H1 (cell line): ENCODE measurements around the gene PRPF6. TPM values are rescaled to one million over a fixed set of nuclear protein-coding genes. Genes with fewer than 3 reads are reported as not detected.

Source experiments
- CTCF ChIA-PET: fragments of 300-600 bp; sonication (Branson Sonifier 250); formaldehyde crosslinking; loops from one replicate; lab custom pipeline; 2021; ENCODE audit not compliant: partially characterized antibody; lab: Charles Lee
- POLR2A ChIA-PET: fragments of 300-600 bp; sonication (Branson Sonifier 250); formaldehyde crosslinking; loops from one replicate; lab custom pipeline; 2021; ENCODE audit warnings: inconsistent platforms; ENCODE audit not compliant: partially characterized antibody; lab: Charles Lee
- DNase-seq, 2 experiments: peaks; one replicate each; pipeline versions ENCODE4 v3.0.0 to v3.0.0-alpha.2; 2010 to 2022; ENCODE audit warnings: low spot score in 2 of 2, low read depth in 1 of 2, mixed read lengths in 1 of 2
- FAIRE-seq: peaks from 2 replicates; lab custom pipeline; 2011; peaks lifted over from hg19 to GRCh38; lab: Jason Lieb, UNC
- H2AFZ ChIP-seq: 2 replicates; pipeline ENCODE4 v1.8.1; 2012; ENCODE audit warnings: low read length, inconsistent platforms
- H2AK5ac ChIP-seq: 2 replicates; pipeline ENCODE4 v1.6.1; 2013; ENCODE audit warnings: low read depth, low read length
- H2BK120ac ChIP-seq: replicated peaks from 2 replicates; pipeline ENCODE3; 2013; ENCODE audit warnings: low read depth, low read length, inconsistent platforms
- H2BK12ac ChIP-seq: 2 replicates; pipeline ENCODE4 v1.6.1; 2013; ENCODE audit warnings: low read depth, low read length
- H2BK15ac ChIP-seq: 2 replicates; pipeline ENCODE4 v1.6.1; 2013; ENCODE audit warnings: low read length
- H2BK20ac ChIP-seq: 2 replicates; pipeline ENCODE4 v1.6.1; 2013; ENCODE audit warnings: low read length
- H2BK5ac ChIP-seq: 2 replicates; pipeline ENCODE4 v1.6.1; 2013; ENCODE audit warnings: low read depth, low read length
- H3K14ac ChIP-seq: 2 replicates; pipeline ENCODE4 v1.6.1; 2013; ENCODE audit warnings: inconsistent platforms; ENCODE audit not compliant: insufficient read length
- H3K18ac ChIP-seq: 2 replicates; pipeline ENCODE4 v1.6.1; 2013; ENCODE audit warnings: low read length; ENCODE audit errors: extremely low read depth
- H3K23ac ChIP-seq: 2 replicates; pipeline ENCODE4 v1.6.1; 2013; ENCODE audit warnings: inconsistent platforms; ENCODE audit not compliant: insufficient read length
- H3K23me2 ChIP-seq: 2 replicates; pipeline ENCODE4 v1.6.1; 2013; ENCODE audit warnings: low read depth, low read length
- H3K27ac ChIP-seq: 2 replicates; pipeline ENCODE4 v1.6.1; 2011; ENCODE audit warnings: low read depth, low read length, inconsistent platforms
- H3K27me3 ChIP-seq, 4 experiments: replicated peaks in 1 of 4; 1 replicate in 1 of 4; 2 replicates in 3 of 4; pipeline versions ENCODE4 v1.6.1 to v1.8.1; 2011 to 2013; ENCODE audit warnings: low read length in 3 of 4, mild to moderate bottlenecking in 3 of 4, inconsistent platforms in 2 of 4, mixed read lengths in 2 of 4, moderate library complexity in 1 of 4; ENCODE audit not compliant: control insufficient read depth in 3 of 4, insufficient read depth in 3 of 4; ENCODE audit errors: extremely low read depth in 1 of 4
- H3K36me3 ChIP-seq, 4 experiments: 2 replicates each; pipeline versions ENCODE4 v1.6.1 to v1.8.1; 2011 to 2013; ENCODE audit warnings: mild to moderate bottlenecking in 4 of 4, low read length in 3 of 4, moderate library complexity in 2 of 4, control low read depth in 1 of 4, inconsistent platforms in 1 of 4; ENCODE audit not compliant: insufficient read depth in 4 of 4, control insufficient read depth in 2 of 4
- H3K4ac ChIP-seq: replicated peaks from 2 replicates; pipeline ENCODE3; 2013; ENCODE audit warnings: low read length, low read depth, mixed read lengths, inconsistent platforms; ENCODE audit not compliant: insufficient read length
- H3K4me1 ChIP-seq, 4 experiments: replicated peaks in 1 of 4; 1 replicate in 1 of 4; 2 replicates in 3 of 4; pipeline versions ENCODE4 v1.6.1 to v1.8.1; 2011 to 2013; ENCODE audit warnings: low read length in 3 of 4, inconsistent platforms in 2 of 4, mixed read lengths in 1 of 4; ENCODE audit not compliant: insufficient read depth in 4 of 4, control insufficient read depth in 3 of 4
- H3K4me2 ChIP-seq, 2 experiments: 2 replicates each; pipeline versions ENCODE4 v1.6.1 to v1.8.1; 2011 to 2013; ENCODE audit warnings: low read depth in 2 of 2, low read length in 2 of 2, control low read depth in 1 of 2, inconsistent platforms in 1 of 2, mild to moderate bottlenecking in 1 of 2; ENCODE audit not compliant: insufficient read depth in 1 of 2
- H3K4me3 ChIP-seq, 4 experiments: fragments of 200-600, 300-600 bp in 1 of 4; sonication (generic), shearing (Covaris generic), sonication (Bioruptor Twin) in 1 of 4; 2 replicates each; pipeline versions ENCODE4 v1.5.1 to v1.8.1; 2011 to 2016; ENCODE audit warnings: low read length in 4 of 4, low read depth in 3 of 4, control low read depth in 2 of 4, inconsistent platforms in 2 of 4, mild to moderate bottlenecking in 2 of 4, mixed read lengths in 1 of 4, moderate library complexity in 1 of 4; ENCODE audit not compliant: insufficient read depth in 2 of 4; ENCODE audit errors: extremely low read depth in 1 of 4
- H3K56ac ChIP-seq: replicated peaks from 2 replicates; pipeline ENCODE3; 2013; ENCODE audit warnings: low read depth, mild to moderate bottlenecking, mixed read lengths, low read length, inconsistent platforms; ENCODE audit not compliant: insufficient read length
- H3K79me1 ChIP-seq: 2 replicates; pipeline ENCODE4 v1.6.1; 2013; ENCODE audit warnings: low read depth, low read length, control low read depth
- H3K79me2 ChIP-seq, 2 experiments: 2 replicates each; pipeline versions ENCODE4 v1.6.1 to v1.8.1; 2012 to 2013; ENCODE audit warnings: low read length in 2 of 2, mild to moderate bottlenecking in 2 of 2, inconsistent platforms in 1 of 2; ENCODE audit not compliant: insufficient read depth in 2 of 2, control insufficient read depth in 1 of 2
- H3K9ac ChIP-seq, 4 experiments: replicated peaks in 1 of 4; 1 replicate in 1 of 4; 2 replicates in 3 of 4; pipeline versions ENCODE4 v1.6.1 to v1.8.1; 2011 to 2013; ENCODE audit warnings: low read depth in 3 of 4, low read length in 3 of 4, control low read depth in 2 of 4, mild to moderate bottlenecking in 2 of 4, moderate library complexity in 2 of 4, inconsistent platforms in 1 of 4; ENCODE audit errors: extremely low read depth in 1 of 4
- H3K9me3 ChIP-seq, 2 experiments: 2 replicates each; pipeline versions ENCODE4 v1.6.1 to v1.8.1; 2012 to 2013; ENCODE audit warnings: mild to moderate bottlenecking in 2 of 2, moderate library complexity in 2 of 2, control low read depth in 1 of 2, inconsistent platforms in 1 of 2, low read depth in 1 of 2, low read length in 1 of 2, mixed read lengths in 1 of 2; ENCODE audit not compliant: insufficient read depth in 2 of 2
- H4K20me1 ChIP-seq, 2 experiments: replicated peaks in 1 of 2; 2 replicates each; pipeline versions ENCODE3 to v1.8.1; 2011 to 2013; ENCODE audit warnings: inconsistent platforms in 2 of 2, low read length in 2 of 2, mild to moderate bottlenecking in 1 of 2; ENCODE audit not compliant: insufficient read depth in 2 of 2, control insufficient read depth in 1 of 2
- H4K5ac ChIP-seq: 2 replicates; pipeline ENCODE4 v1.6.1; 2013; ENCODE audit warnings: low read length, low read depth, mixed read lengths, inconsistent platforms; ENCODE audit not compliant: insufficient read length
- H4K8ac ChIP-seq: 2 replicates; pipeline ENCODE4 v1.8.0; 2013; ENCODE audit warnings: mild to moderate bottlenecking, moderate library complexity, low read length, inconsistent platforms; ENCODE audit not compliant: insufficient read depth; ENCODE audit errors: extremely low read depth
- H4K91ac ChIP-seq: replicated peaks from 2 replicates; pipeline ENCODE3; 2013; ENCODE audit warnings: low read length, mixed read lengths, inconsistent platforms; ENCODE audit not compliant: insufficient read length
- BCL11A ChIP-seq, 2 experiments: IDR thresholded peaks; one replicate each; pipeline ENCODE4 v1.6.1; 2011; ENCODE audit warnings: low read depth in 2 of 2, low read length in 2 of 2, mild to moderate bottlenecking in 2 of 2
- CTBP2 ChIP-seq: IDR thresholded peaks from 2 replicates; pipeline ENCODE4 v1.7.0; 2011; ENCODE audit warnings: borderline replicate concordance, mild to moderate bottlenecking, moderate library complexity, mixed read lengths, low read length; ENCODE audit not compliant: insufficient read depth, insufficient read length
- EP300 ChIP-seq, 2 experiments: IDR thresholded peaks; 1 replicate in 1 of 2; 2 replicates in 1 of 2; pipeline ENCODE4 v1.6.1; 2011 to 2012; ENCODE audit warnings: low read depth in 2 of 2, low read length in 2 of 2, mild to moderate bottlenecking in 2 of 2, borderline replicate concordance in 1 of 2, inconsistent platforms in 1 of 2, moderate library complexity in 1 of 2
- EZH2 ChIP-seq: fragments of 200-600 bp; sonication (generic); IDR thresholded peaks from 2 replicates; pipeline ENCODE4 v1.7.1; 2012; ENCODE audit warnings: low read depth, mild to moderate bottlenecking, moderate library complexity, low read length, inconsistent platforms; ENCODE audit not compliant: severe bottlenecking
- GTF2F1 ChIP-seq: IDR thresholded peaks from 2 replicates; pipeline ENCODE4 v1.6.1; 2012; ENCODE audit warnings: low read depth, low read length, improper control_type of control experiment, borderline replicate concordance
- RFX5 ChIP-seq: IDR thresholded peaks from 2 replicates; pipeline ENCODE4 v1.6.1; 2011; ENCODE audit warnings: low read depth, low read length, improper control_type of control experiment, borderline replicate concordance
- RNF2 ChIP-seq: fragments of 200-900, 300-1000 bp; sonication (generic); IDR thresholded peaks from 2 replicates; pipeline ENCODE4 v1.7.1; 2016; ENCODE audit warnings: borderline replicate concordance, low read depth, mild to moderate bottlenecking, antibody characterized with exemption, low read length; ENCODE audit not compliant: poor library complexity, severe bottlenecking; ENCODE audit errors: missing control alignments
- SIN3A ChIP-seq, 2 experiments: IDR thresholded peaks in 1 of 2; conservative IDR thresholded peaks in 1 of 2; 2 replicates each; pipeline ENCODE4 v1.6.1; 2011 to 2012; ENCODE audit warnings: low read length in 2 of 2, improper control_type of control experiment in 1 of 2, low read depth in 1 of 2, mild to moderate bottlenecking in 1 of 2
- TAF7 ChIP-seq: optimal IDR thresholded peaks from 2 replicates; pipeline ENCODE3; 2011; ENCODE audit warnings: low read depth, mild to moderate bottlenecking, inconsistent platforms, low read length, moderate library complexity, borderline replicate concordance
- WGBS, 2 experiments: shearing (Covaris generic) in 1 of 2; methylation state at CpG; one replicate each; pipeline versions ENCODE4 v1.1.6 to v1.1.7; 2013 to 2015; ENCODE audit warnings: low lambda C conversion rate in 2 of 2, mixed read lengths in 2 of 2, inconsistent platforms in 1 of 2, low coverage in 1 of 2, missing lambda C conversion rate in 1 of 2; ENCODE audit not compliant: insufficient replicate concordance in 2 of 2, insufficient coverage in 1 of 2, insufficient read length in 1 of 2; ENCODE audit errors: extremely low coverage in 1 of 2, missing lambda C conversion rate in 1 of 2; 5-methylcytosine and 5-hydroxymethylcytosine counted together
- polyA plus RNA-seq, 7 experiments: library from polyadenylated mRNA; depleted of rRNA in 3 of 7; stranded (reverse) in 5 of 7; unstranded in 2 of 7; fragments of >200 nt in 5 of 7; fragments of 200-250 nt in 2 of 7; gene quantifications; 1 replicate in 5 of 7; 2 replicates in 1 of 7; 4 replicates in 1 of 7; pipeline versions ENCODE4 v1.2.1 to v1.2.3, GENCODE V29; 2011 to 2013; ENCODE audit warnings: missing spikeins in 2 of 7, mixed read lengths in 2 of 7
- total RNA-seq: library from RNA; stranded (reverse); fragmentation: NEBNext Ultra II Directional; extraction: Animal tissue kit (Norgen Biotek cat#: 25700); gene quantifications from 2 replicates; pipeline ENCODE4 v1.2.1, GENCODE V29; 2021

The PRPF6 gene
- total and polyA plus RNA-seq, 2 of the 8 experiments (the other 6 are each of a cell fraction or from before 2014, with no cell fraction given): 27.9 to 76.9 TPM

DNA sequence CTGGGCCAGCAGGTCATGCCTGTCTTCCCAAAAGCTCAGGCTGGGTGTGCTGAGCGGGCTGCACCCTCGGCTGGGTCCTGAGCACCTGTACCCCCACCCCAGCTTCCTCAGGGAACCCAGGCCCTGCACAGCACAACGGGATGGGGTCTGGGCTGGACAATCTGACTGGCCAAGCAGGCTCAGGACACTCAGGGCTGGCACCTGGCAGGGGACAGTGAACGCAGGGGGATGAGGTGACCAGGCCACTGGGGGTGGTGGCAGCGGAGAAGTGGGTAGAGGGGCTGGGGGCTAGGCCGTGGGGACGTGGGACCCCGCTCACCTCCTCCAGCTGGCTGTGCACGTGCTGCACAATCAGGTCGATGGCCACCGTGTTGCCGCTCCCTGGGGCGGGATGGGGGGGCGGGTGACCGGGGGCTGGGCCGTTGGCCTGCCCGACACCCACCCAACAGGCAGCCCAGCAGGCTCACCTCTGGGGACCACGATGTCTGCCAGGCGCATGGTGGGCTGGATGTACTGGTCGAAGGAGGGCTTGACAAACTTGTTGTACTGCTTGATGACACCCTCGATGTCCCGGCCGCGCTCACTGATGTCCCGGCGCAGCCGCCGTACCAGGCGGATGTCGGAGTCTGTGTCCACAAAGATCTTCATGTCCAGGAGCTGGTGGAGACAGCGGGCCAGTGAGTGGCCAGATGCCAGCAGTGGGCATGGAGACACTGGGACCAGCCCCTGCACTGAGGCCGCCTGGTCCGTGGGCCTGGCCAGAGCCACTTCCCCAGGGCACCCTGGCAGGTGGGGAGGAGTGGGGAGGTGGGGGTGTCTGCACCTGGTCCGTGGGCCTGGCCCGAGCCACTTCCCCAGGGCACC lies 36.6 kb upstream of the PRPF6 start:
- H2AK5ac ChIP-seq: no peak overlapping the region
- CTCF ChIA-PET: interaction anchor here (1.7 to 5.4 kb wide), 2 partner anchors 30 to 36 kb away, joined by 3 to 28 read pairs; partner anchors contain the start of gene SAMD10
- no peak overlapping the region for H3K9ac ChIP-seq
- H3K79me1 ChIP-seq: peaks cover 5% of the 10 kb centered on the region
- no peak overlapping the region for H3K4ac ChIP-seq
- TF ChIP-seq EP300 (IDR thresholded peaks at IDR 0.05; ENCODE audit: borderline replicate concordance in 1 of 2, low read depth in 2 of 2, low read length in 2 of 2) (no peak), EZH2 (no peak), RFX5 (no peak), TAF7 (no peak), BCL11A (IDR thresholded peaks at IDR 0.05; ENCODE audit: low read depth in 2 of 2, low read length in 2 of 2) (no peak), CTBP2 (no peak), GTF2F1 (no peak), SIN3A (conservative IDR thresholded peaks at IDR 0.05 in 1 of 2, IDR thresholded peaks at IDR 0.05 in 1 of 2; ENCODE audit: low read depth in 1 of 2, low read length in 2 of 2) (no peak), RNF2 (no peak)
- TF ChIP-seq, all 59 proteins: peak for 0
- H3K79me2 ChIP-seq: peaks cover 0 to 30% of the 10 kb centered on the region in 2 experiments; a peak in 1 of 4 replicates
- no peak overlapping the region for H2BK15ac ChIP-seq
- peaks cover 0 to 37% (median 18%) of the 10 kb centered on the region in 4 experiments; a peak in 5 of 7 replicates for H3K4me1 ChIP-seq
- no peak overlapping the region for H3K4me2 ChIP-seq
- H3K9me3 ChIP-seq: no peaks in the 10 kb centered on the region
- POLR2A ChIA-PET: interaction anchor here (1.8 to 7.8 kb wide), 3 partner anchors 8 to 17 kb away, joined by 5 to 68 read pairs (median 15); partner anchors contain the start of gene UCKL1
- H4K8ac ChIP-seq: peak overlapping the region; percentile 38; the same call in 1 of the 2 replicates
- H4K20me1 ChIP-seq: peaks cover 22 to 43% of the 10 kb centered on the region in 2 experiments
- no peak overlapping the region for H3K27ac ChIP-seq
- no peak overlapping the region for H3K18ac ChIP-seq
- no peak overlapping the region for H2BK12ac ChIP-seq
- H3K56ac ChIP-seq: no peak overlapping the region
- H4K5ac ChIP-seq: no peak overlapping the region
- DNase-seq (no peak), FAIRE-seq (no peak)
- peaks cover 10% of the 10 kb centered on the region for H3K23me2 ChIP-seq
- no peak overlapping the region for H2BK20ac ChIP-seq
- no peak overlapping the region for H3K14ac ChIP-seq
- H4K91ac ChIP-seq: no peak overlapping the region
- no peaks in the 10 kb centered on the region for H3K27me3 ChIP-seq
- H3K36me3 ChIP-seq: peaks cover 3 to 21% (median 14%) of the 10 kb centered on the region in 4 experiments; a peak in 5 of 8 replicates
- H2AFZ ChIP-seq: no peak overlapping the region
- 95% methylated on average over 26 of the region's 35 CpGs; no CpG with 5 or more reads in 1 of the 2 experiments for WGBS, 2 experiments
- no peak overlapping the region for H2BK5ac ChIP-seq
- H3K23ac ChIP-seq: no peak overlapping the region
- H2BK120ac ChIP-seq: no peak overlapping the region
- H3K4me3 ChIP-seq: no peak overlapping the region
